ENCODE measurements around the gene POLN. TPM values are rescaled to one million over a fixed set of nuclear protein-coding genes. Genes with fewer than 3 reads are reported as not detected.

The POLN gene
- total RNA-seq, 1 donor from 2014 or later, result 0.29 TPM

DNA sequence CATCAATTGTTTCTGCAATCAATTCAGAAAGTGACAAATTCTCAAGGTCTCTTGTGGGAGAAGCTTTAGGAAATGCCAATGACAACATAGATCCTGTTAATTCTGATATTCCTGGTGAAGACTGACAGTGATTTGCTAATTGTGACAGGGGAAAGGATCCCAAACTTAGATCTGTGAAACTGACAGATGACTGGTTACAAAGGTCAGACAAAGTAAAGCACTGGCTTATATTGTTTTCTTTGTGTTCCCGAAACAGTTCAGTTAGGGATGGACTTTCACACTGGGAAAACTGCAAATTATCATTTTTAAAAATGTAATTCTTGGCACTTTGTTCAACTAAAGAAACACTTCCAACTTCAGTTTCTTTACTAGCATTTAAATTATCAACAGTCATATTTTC, 152.7 kb downstream of the POLN start:
- DNase-seq (ENCODE audit: low read depth), result no peak
- no peak overlapping the region for H3K4me3 ChIP-seq (ENCODE audit: low read depth, low read length)
- TF ChIP-seq, protein P1, sequence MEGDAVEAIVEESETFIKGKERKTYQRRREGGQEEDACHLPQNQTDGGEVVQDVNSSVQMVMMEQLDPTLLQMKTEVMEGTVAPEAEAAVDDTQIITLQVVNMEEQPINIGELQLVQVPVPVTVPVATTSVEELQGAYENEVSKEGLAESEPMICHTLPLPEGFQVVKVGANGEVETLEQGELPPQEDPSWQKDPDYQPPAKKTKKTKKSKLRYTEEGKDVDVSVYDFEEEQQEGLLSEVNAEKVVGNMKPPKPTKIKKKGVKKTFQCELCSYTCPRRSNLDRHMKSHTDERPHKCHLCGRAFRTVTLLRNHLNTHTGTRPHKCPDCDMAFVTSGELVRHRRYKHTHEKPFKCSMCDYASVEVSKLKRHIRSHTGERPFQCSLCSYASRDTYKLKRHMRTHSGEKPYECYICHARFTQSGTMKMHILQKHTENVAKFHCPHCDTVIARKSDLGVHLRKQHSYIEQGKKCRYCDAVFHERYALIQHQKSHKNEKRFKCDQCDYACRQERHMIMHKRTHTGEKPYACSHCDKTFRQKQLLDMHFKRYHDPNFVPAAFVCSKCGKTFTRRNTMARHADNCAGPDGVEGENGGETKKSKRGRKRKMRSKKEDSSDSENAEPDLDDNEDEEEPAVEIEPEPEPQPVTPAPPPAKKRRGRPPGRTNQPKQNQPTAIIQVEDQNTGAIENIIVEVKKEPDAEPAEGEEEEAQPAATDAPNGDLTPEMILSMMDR (conservative IDR thresholded peaks at IDR 0.05; ENCODE audit: low read depth, low read length), result no peak

- H3K4me3 ChIP-seq (ENCODE audit: low read depth, low read length), result no peak overlapping the region
- no peak for DNase-seq (ENCODE audit: low read depth)
- TF ChIP-seq, protein P1 (conservative IDR thresholded peaks at IDR 0.05; ENCODE audit: low read depth, low read length), result peak; percentile 12
These were observed 154.8 kb downstream of the POLN start for GRCh38 chr4:2087170-2087569.

DNA sequence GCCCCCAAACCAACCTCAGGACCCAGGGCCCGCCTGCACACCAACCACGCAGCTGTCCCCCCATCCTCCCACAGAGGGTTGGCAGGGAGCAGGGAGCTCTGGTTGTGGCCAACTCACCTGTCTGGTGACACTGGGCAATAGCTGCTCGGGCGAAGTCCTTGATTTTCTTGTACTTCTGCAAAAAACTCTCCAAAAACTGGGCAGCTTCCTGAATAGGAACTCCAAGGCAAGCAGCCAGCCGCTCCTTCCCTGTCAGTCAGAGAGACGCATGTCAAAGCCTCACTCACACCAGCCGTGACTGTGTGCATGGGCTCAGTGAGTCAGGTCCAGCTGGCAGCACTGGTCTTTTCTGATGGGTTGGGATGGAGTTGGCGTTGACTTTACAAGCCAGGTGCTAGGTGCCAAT, 156.4 kb downstream of the POLN start:
- TF ChIP-seq, protein P1 (conservative IDR thresholded peaks at IDR 0.05; ENCODE audit: low read depth, low read length), result no peak
- DNase-seq (ENCODE audit: low read depth), result no peak
- no peak overlapping the region for H3K4me3 ChIP-seq (ENCODE audit: low read depth, low read length)

DNA sequence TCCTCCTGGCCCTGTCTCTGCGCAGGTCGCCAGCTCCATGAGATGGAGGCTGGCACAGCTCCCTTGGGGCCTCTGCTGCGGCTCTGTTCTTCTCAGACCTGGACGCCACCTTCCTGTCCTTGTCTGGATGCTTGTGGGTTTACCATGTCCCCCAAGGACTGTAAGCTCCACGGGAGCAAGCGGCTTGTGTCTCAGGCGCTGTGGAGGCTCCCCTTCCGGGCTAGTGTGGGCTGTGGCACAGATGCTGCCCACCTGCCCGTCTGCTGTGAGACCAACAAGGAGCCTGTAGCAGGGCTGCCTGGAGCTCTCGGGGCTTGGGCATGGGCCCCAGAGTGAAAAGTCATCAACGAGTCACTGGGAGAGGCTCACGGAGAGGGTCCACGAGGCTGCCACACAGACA, 157.6 kb downstream of the POLN start:
- TF ChIP-seq, protein P1 (conservative IDR thresholded peaks at IDR 0.05; ENCODE audit: low read depth, low read length), result no peak
- no peak for DNase-seq (ENCODE audit: low read depth)
- no peak overlapping the region for H3K4me3 ChIP-seq (ENCODE audit: low read depth, low read length)

DNA sequence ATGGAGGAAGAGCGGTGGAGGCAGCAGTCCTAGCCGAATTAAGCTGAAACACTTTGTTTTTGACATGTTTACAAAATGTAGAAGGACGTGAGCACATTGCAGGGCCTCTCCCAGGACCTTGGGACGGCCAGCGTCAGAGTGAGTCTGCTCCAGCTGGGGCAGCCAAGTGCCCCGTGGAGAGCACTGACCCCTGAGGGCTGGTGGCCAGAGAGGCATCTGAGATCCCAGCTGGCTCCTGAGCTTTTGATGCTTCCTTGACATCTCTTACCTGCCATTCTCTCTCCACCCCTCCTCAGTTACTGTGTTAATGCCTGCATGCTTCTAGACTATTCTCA, 158.1 kb downstream of the POLN start:
- no peak overlapping the region for H3K4me3 ChIP-seq (ENCODE audit: low read depth, low read length)
- TF ChIP-seq, protein P1 (conservative IDR thresholded peaks at IDR 0.05; ENCODE audit: low read depth, low read length), result no peak
- no peak for DNase-seq (ENCODE audit: low read depth)

GRCh38 chr4:2083116-2083825, 158.7 kb downstream of the POLN start:
- no peak for DNase-seq (ENCODE audit: low read depth)
- H3K4me3 ChIP-seq (ENCODE audit: low read depth, low read length), result no peak overlapping the region
- TF ChIP-seq, protein P1 (conservative IDR thresholded peaks at IDR 0.05; ENCODE audit: low read depth, low read length), result no peak

DNA sequence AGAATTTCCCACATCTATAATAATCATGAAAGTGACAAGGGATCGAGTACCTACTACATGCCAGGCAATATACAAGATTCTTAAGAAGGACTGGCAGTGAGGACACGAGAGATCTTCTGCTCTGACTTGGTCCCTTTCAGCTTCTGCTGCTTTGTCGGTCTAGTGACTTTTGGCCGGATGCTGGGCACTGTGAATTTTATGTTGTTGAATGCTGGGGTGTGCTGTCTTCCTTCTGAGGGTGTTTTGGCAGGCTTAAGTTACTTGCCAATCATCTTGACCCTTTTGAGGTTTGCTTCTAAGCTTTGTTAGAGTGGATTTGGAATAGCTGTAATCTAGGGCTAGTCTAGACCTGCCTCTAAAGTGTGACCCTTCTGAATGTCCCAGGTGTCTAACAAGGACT, 159.3 kb downstream of the POLN start:
- TF ChIP-seq, protein P1 (conservative IDR thresholded peaks at IDR 0.05; ENCODE audit: low read depth, low read length), result no peak
- no peak for DNase-seq (ENCODE audit: low read depth)

More for the DNA sequence above, 159.3 kb downstream of the POLN start:
- no peak overlapping the region for H3K4me3 ChIP-seq (ENCODE audit: low read depth, low read length)
